ENCODE measurements around the gene ENOX1.

- TF ChIP-seq ZBTB8A (tag by site-specific recombination; IDR thresholded peaks at IDR 0.05) = no peak
- TF ChIP-seq ZNF311 (tag by site-specific recombination; IDR thresholded peaks at IDR 0.05; ENCODE audit: borderline replicate concordance) = no peak
- TF ChIP-seq CTCF (tag by site-specific recombination; IDR thresholded peaks at IDR 0.05) = no peak
- no peak for TF ChIP-seq ZNF292 (tag by site-specific recombination; IDR thresholded peaks at IDR 0.05; ENCODE audit: borderline replicate concordance, low read depth)
- no peak for TF ChIP-seq HOXA7 (CRISPR knock-in tag; IDR thresholded peaks at IDR 0.05; ENCODE audit: borderline replicate concordance)
- no peak for TF ChIP-seq TSHZ1 (tag by site-specific recombination; IDR thresholded peaks at IDR 0.05; ENCODE audit: borderline replicate concordance)
- no peak for TF ChIP-seq ZNF513 (tag by site-specific recombination; IDR thresholded peaks at IDR 0.05)
- no peak for TF ChIP-seq ZNF24 (tag by site-specific recombination; IDR thresholded peaks at IDR 0.05)
- TF ChIP-seq ZNF280D (tag by site-specific recombination; IDR thresholded peaks at IDR 0.05) = no peak
- no peak for TF ChIP-seq ZIC2 (tag by site-specific recombination; IDR thresholded peaks at IDR 0.05)
- no peak for TF ChIP-seq ZNF426 (tag by site-specific recombination; IDR thresholded peaks at IDR 0.05)
- no peak for TF ChIP-seq PATZ1 (tag by site-specific recombination; IDR thresholded peaks at IDR 0.05)
- no peak for TF ChIP-seq BCL6B (tag by site-specific recombination; IDR thresholded peaks at IDR 0.05)
- no peak for TF ChIP-seq ZNF433 (tag by site-specific recombination; IDR thresholded peaks at IDR 0.05; ENCODE audit: low read depth)
These were observed 307.9 kb downstream of the ENOX1 start for GRCh38 chr13:43478902-43479301.

All from HEK293 (cell line).